NCI-H146 (cell line): Measurements from ENCODE around the gene RWDD1.

Experiments used
- DNase-seq: peaks from one replicate; lab custom pipeline; 2025; lab: John Stamatoyannopoulos, UW

Gene RWDD1

DNA sequence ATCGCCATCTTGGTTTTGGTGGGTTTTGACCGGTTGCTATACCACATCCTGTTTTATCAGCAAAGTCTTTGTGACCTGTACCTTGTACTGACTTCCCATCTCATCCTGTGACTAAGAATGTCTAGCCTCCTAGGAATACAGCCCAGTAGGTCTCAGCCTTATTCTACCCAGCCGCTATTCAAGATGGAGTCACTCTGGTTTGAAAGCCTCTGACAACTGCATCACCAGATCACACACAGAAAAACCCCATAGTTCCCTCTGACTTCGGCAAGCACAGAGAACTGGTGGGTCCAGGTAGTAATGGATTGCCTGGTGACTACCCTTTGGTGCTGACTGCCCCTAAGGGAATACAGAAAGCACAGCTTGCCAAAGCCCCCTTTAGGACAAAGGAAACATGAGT lies 34.6 kb downstream of the RWDD1 start:
- no peak for DNase-seq

GRCh38 chr6:116611056-116611455 lies 39.8 kb downstream of the RWDD1 start:
- no peak for DNase-seq

DNA sequence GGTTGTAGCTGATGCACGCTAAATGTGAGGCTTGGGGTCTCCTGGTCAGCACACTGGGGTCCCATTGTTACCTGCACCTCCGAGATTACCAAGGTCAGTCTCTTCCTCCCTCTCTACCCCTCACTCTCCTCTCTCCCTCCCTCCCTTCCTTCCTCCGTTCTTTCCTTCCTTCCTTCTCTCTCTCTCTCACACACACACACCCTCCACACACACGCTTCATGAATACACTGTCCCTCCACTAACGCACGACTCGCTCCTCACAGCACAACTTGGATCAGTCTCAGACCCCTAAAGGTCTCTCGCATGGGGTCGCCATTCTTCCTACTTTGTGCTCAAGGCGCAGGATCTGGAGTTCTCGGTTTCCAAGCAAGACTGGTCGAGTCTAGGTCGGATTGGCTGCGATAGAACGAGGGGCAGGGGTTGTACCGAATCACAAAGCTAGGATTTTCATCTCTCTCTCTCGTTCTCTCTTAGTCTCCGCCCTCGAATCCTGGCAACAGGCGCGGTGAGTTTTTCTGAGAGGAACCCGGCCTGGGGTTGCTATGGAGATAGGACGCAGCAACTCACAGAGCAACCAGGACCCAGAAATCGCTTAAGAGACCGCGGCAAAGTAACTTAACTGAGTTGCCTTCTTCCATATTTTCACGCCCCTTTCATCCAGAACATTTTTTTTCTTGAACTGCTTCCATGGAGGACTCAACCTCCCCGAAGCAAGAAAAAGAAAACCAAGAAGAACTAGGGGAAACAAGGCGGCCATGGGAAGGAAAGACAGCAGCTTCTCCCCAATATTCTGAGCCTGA lies 44.8 kb downstream of the RWDD1 start, which contains the start of gene RSPH4A:
Gene RSPH4A, plus strand, starts transcription at position 543 of the 800 bp plus-strand sequence. Its CDS starts 145 bp downstream, at position 688.
- DNase-seq: peak; percentile 97

DNA sequence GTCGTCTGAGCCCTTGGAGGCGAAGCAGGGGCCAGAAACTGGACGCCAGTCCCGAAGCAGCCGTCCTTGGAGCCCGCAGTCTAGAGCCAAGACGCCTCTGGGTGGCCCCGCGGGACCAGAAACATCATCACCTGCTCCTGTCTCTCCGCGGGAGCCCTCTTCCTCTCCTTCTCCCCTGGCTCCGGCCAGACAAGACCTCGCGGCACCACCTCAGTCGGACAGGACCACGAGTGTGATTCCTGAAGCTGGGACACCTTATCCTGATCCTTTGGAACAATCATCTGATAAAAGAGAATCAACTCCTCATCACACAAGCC lies 45.4 kb downstream of the RWDD1 start:
- DNase-seq: peak; percentile 61

GRCh38 chr6:116624036-116624805 lies 52.9 kb downstream of the RWDD1 start:
- no peak for DNase-seq

DNA sequence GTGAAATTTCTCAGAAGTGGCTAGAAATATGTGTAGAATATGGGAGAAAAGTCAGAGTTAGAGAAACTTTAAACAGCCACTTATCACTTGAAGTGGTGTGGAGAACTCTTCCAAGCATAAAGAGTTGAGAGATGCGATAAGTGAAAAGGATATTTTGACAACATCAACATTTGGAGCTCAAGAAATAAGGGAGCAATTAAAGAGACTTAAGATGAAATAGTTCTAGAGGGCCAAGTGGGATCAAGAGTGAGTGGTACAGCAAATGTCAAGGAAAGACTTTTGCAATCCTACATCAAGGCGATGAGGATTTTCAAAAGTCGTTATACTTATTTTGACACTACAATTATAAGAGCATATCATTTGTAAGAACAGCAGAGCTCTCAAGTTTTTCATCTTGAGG lies 54.6 kb downstream of the RWDD1 start:
- no peak for DNase-seq

GRCh38 chr6:116629563-116629981 lies 58.3 kb downstream of the RWDD1 start:
- DNase-seq: no peak

- DNase-seq: peak; percentile 95
Observed at GRCh38 chr6:116631379-116631990, 60.2 kb downstream of the RWDD1 start.

GRCh38 chr6:116633685-116634084 lies 62.4 kb downstream of the RWDD1 start:
- DNase-seq: peak; percentile 61
